Activated CD4-positive, CD25-positive, alpha-beta regulatory T cell treated with anti-CD3 and anti-CD28 coated beads, Interleukin-2, amount 50 U/mL, for 24 hours (primary cell): ENCODE measurements around the gene LRP10.
"Not testable (repeated sequence)": the region's sequence is repeated elsewhere in the genome, so short reads cannot be mapped to it uniquely, and the experiment has no call there.

Source experiments
- ATAC-seq, 2 donors: fragments of 150-1000 bp; cut with Tn5 transposase; one replicate each; pipeline ENCODE4 v1.10.0; 2021; ENCODE audit warnings: mild to moderate bottlenecking in 1 of 2, moderate library complexity in 1 of 2

LRP10 gene

DNA sequence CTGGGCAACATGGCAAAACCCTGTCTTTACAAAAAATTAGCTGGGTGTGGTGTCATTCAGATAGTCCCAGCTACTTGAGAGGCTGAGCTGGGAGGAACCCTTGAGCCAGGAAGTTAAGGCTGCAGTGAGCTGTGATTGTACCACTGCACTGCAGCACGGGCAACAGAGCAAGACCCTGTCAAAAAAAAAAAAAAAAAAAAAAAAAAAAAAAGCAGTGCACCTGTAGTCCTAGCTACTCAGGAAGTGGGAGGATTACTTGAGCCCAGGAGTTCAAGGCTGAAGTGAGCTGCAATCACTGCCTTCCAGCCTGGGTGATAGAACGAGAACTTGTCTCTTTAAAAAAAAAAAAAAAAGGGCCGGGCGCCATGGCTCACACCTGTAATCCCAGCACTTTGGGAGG is 17.1 kb downstream of the LRP10 start:
- ATAC-seq = no peak

DNA sequence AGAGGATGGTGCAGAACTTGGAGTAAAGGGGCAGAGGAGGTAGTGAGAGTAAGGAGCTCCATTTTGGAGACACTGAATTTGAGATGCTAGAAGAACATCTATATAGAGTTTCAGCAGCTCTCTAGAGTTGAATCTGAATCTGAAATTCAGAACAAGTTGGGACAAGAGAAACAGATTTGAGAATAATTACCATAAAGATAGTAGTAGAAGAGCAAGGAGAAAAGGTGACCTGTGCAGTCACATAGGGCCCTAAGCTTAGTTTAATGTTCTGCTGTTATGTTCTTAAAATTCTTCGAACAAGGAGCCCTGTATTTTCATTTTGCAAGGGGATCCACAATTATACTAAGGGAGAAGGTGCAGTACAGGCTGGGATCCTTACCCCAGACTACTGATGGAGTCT is 18.9 kb downstream of the LRP10 start:
- ATAC-seq = no peak

DNA sequence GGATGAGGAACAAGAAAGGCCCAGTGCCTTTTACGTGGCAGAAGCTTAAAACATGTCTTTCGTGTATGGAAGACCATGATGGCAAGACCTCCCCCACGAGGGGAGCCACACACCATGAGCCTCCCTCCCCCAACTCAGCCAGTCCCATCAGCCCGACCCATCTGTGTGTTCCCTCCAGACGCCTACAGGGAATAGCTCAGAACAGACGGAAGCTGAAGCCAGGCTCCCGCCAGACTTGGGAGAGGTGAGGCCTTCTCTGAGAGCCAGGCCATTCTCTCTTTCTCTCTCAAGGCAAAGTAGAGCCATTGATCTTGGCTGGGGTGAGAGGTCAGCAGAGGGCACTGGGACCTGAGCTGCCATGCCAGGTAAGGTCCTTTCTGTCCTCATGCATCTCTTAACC is 20.9 kb downstream of the LRP10 start:
- no peak for ATAC-seq

DNA sequence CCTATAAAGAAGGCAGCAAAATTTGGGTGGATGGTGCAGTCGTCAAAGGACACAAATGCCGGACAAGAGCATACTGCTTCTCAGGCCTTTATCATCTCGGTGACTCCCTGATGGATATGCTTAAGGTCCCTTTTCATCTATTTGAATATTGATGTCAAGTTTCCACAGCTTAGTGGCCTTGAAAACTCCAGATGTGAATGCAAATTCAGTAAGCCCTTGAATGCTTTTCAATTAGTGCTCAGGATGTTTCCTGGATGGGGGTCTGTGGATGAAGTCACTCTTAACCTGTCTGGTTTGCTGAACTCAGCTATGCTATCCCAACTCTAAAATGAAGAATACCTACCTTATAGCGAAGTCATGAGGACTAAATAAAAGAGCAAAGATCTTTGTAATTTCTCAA is 22.2 kb downstream of the LRP10 start:
- no peak for ATAC-seq

DNA sequence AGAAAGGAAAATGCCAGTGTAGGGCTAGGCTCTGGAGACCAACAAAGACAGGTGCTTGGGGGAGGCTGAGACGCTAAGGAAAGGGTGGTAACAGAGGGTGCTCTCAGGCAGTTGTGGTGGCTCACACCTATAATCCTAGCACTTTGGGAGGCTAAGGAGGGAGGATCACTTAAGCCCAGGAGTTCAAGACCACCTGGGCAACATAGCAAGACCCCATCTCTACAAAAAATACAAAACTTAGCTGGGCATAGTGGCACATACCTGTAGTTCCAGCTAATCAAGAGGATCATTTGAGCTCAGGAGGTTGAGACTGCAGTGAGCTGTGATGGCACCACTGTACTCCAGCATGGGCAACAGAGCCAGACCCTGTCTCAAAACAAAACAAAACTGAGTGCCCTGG is 23.9 kb downstream of the LRP10 start:
- no peak for ATAC-seq

DNA sequence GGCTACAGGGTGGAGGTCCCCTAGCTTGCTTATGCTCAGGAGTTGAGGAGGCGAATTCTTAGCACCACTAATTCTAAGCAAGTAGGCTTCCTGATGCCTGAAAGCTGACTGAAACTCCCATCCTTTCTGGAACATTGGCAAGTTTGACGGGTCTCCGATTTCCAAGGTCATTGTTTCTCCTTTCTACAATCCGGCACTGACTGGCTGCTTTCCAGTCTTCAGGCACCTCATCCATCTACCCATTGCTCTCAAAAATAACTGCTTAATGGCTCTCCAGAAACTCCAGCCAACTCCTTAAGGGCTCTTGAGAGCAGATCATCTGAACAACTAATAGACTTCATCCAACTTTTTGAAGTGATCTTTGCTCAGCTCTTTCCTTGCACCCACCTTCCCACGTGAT is 24.8 kb downstream of the LRP10 start:
- ATAC-seq = no peak

DNA sequence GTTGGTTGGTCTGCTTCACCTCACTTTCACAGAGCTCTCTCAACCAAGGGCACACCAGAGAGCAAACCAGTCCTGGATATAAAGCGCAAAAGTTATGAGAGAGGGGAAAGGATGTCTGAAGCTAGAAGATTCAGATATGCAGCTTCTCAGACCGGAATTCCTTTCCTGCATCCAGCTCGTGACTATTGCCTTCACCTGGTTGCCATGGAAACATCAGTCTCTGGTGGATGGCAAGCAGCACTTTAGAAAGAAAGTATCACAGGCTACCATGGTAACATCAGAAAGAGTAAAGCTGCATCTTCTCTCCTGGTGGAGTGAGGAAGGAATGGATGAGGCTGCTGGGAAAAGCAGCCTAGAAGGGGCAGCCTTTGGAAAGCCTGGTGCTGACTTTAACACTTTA is 25.2 kb downstream of the LRP10 start:
- no peak for ATAC-seq

DNA sequence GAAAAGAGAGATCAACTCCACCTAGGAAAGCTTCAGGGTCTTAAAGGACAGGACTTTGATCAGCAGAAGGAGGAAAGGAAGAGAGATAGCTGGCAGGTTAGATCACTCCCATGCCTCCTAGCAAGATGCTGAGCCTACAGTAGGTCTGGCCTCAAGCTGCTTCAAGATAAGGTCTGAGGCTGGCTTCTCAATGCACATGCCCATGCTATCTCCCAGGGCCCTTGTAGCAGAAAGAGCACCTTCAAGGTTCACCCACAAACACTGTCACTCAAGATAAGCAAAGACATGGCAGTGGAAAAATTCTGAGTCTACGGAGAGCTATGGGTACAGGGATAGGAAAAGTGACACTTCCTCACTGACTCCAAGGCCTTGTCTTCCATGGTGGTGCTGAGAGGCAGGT is 25.8 kb downstream of the LRP10 start:
- no peak for ATAC-seq

DNA sequence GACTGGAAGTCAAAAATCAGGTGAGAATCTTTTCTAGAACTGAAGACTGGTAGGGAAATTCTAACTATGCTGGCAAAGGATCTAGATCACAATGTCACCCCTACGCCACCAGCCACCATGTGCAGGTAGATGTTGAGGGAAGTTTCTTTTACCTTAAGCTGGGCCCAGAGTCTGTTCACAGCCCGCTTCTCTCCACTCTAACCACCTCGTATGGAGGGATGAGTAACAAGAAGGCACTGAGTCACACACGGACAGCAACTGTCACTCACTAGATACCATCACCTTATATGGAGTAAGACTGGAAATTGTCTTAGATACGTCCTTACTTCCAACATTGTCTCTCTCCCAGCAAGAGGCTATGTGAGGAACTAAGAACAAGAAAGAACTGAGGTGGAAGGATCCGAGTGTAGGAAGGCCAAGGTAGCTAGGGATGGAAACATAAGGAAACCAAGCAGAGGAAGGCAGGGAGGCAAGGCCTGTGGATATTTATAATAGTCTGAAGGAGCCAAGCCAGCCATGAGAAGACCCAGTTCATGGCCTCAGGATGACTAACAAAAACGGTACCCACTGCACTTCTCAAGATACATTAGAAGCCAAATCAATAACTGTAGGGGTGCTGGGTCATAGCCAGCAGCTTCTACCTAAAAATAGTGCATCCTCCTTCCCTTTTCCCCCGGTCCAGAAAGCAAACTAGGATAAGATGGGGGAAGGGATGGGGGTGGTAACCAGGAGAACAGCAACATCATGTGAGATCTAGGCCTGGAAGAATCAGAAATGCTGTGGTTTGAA is 27.0 kb downstream of the LRP10 start:
- peak; percentile 97 for ATAC-seq

DNA sequence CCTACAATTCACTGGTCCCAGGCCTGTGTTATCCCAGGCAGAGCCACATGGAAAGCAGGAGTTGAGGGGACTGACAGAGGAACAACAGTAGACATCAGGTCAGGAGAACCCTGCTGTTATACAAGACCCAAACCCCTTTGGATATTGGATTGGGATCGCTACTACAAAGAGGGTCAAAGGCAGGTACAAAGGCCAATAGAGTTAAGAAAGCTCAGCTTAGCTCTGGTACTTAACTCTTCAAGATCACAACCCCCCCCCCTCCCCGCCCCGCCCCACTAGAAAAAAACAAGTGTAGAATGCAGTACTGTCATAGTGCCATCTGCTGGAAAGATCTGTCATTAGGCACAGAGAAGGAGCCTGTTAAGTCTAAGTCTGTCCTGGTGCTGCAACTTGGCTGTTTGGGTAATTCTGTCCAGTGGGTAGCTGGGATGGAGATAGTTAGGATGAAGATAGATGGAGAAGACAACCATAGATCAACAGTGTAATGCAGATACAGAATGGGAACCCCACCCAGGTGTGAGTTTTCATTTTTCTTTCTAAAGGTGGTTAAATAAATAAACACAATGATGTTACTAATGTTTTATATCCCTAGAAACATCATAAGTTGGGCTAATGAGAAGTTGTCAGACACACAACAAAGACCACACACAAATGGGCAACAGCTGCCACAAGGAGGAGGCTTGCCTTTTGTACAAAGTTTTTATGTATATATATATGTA is 28.7 kb downstream of the LRP10 start:
- ATAC-seq = peak; percentile 42 to 46

DNA sequence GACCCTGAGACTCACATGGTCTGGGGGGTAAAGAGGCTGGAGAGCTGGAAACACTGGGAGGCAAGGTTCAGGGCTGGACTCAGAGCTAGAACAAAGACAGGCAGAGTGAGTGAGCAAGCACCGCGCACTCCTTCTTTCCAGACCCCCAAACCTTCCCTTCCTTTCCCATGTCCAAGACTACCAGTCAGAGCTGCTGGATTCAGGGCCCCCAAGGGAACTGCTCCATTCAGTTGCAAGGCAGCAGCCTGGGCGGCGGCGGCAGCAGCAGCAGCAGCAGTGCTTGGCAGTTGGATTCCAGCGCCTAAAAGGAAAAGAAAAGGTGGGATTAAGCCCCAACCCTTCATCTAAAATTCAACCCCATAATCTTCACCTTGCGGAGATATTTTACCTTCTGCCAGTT is 30.3 kb downstream of the LRP10 start:
- ATAC-seq = no peak

DNA sequence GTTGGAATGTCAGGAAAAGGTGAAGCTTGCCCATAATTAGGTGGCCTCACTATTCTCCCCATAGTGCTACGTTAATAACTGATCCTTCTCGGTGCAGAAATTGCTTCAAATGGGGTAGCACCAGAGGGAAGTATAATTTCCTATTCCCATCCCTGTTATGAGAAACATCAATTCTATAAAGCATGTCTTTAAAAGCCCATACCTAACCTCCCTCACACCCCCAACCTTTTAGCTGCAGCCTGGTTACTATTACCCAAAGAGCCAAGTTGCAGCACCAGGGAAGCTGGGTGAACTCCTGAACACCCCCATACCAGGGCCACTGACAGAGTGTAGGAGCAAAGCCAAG is 32.2 kb downstream of the LRP10 start:
- no peak for ATAC-seq

DNA sequence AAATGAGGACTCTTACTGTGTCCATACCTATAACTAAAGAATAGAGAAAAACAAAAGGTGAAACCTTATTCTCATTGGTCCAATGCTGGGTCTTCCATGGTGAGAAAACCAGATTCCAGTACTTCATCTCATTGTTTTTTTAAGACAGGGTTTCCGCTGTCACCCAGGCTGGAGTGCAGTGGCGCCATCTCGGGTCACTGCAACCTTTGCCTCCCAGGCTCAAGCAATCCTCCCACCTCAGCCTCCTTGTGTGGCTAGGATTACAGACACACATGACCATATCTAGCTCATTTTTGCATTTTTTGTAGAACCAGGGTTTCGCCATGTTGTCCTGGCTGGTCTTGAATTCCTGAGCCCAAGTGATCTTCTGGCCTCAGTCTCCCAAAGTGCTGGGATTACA is 34.1 kb downstream of the LRP10 start:
- ATAC-seq = no peak

DNA sequence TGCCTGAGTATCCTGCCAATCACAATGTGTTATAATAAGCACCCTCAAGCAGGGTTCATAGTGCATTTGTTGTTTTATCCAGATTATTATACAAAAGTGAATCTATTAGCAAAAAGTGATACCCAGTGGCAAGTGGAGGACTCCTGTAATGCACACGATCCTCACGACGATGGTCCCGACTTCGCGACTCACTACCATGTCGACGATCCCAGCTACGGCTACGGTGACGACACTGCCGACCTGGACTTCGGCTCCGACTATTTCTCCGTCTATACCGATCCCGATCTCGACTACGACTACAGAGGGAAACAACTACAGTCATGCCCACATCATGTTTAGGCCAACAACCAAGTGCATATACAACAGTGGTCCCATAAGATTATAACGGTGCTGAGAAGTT is 34.5 kb downstream of the LRP10 start:
- ATAC-seq = no peak

DNA sequence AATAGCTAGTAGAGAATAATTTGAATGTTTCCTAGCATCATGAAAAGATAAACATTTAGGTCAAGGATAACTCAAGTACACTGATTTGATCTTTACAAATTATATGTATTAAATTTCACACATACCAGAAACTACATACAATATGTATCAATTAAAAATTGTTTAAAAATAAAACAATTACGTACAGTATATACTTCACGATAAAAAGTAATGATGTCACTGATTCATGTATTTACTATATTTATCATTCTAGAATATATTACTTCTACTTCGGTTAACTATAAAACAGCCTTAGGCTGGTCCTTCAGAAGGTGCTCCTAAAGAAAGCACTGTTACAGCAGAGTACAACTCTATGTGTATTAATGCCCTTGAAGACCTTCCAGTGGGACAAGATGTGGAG is 35.9 kb downstream of the LRP10 start:
- ATAC-seq = no peak

DNA sequence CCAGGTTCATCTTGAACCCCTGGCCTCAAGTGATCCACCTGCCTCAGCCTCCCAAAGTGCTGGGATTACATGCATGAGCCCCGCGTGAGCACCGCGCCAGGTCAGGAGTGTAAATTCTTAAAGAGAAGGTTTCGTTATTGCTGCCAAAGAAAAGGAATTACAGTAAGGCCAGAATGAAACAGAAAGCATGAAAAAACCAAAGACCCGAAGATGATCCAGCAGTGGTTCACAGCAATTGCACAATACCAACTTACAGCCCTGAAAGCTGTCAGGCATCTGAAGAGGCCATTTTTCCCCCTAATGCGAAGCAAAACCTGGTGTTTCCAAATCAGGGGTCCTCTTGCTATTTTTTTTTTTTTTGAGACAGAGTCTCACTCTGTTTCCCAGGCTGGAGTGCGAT is 37.1 kb downstream of the LRP10 start:
- no peak for ATAC-seq

DNA sequence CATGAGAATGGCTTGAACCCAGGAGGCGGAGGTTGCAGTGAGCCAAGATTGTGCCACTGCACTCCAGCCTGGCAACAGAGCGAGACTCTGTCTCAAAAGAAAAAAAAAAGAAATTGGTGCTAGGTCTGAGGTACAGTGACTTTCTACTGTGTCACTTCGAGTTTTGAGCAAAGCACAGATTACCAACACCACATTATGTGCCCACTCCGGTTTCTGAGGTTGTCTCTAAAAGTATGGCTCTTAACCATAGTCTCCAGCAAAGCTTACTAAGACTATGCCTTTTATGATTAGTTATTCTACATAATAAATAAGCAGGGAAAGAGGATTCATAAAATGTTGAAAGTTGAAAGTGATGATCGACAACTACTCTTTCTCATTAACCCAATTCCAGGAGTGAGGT is 39.4 kb downstream of the LRP10 start:
- no peak for ATAC-seq

DNA sequence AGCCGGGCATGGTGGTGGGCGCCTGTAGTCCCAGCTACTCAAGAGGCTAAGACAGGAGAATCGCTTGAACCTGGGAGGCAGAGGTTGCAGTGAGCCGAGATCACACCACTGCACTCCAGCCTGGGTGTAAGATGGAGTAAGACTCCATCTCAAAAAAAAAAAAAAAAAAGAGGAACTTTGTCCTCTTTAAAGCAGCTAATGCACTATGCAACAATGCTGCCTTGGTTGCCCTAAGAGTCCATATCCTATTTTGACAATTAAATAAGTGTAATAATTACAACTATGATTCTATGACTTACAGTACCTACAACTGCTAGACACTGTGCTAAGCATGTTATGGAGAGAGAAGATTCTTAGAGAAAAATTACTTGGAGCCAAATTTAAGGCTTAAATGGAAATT is 43.3 kb downstream of the LRP10 start:
- ATAC-seq = not testable (repeated sequence)

DNA sequence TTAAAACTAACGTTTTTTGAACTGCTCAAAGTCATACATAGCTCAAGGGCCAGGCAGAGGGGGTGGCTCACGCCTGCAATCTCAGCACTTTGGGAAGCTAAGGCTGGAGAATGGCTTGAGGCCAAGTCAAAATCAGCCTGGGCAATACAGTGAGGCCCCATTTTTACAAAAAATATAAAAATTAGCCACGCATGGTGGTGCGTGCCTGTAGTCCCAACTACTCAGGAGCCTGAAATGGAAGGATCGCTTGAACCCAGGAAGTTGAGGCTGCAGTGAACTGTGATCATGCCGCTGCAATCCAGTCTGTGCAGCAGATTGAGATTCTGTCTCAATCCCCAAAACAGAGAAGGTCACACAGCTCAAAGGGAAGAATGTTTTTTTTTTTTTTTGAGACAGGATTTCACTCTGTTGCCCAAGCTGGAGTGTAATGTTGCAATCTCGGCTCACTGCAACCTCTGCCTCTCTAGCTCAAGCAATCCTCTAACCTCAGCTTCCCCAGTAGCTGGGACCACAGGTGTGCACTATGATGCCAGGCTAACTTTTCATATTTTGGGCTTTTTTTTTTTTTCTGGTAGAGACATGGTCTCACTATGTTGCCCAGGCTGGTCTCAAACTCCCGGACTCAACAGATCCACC is 44.5 kb downstream of the LRP10 start:
- no peak for ATAC-seq

DNA sequence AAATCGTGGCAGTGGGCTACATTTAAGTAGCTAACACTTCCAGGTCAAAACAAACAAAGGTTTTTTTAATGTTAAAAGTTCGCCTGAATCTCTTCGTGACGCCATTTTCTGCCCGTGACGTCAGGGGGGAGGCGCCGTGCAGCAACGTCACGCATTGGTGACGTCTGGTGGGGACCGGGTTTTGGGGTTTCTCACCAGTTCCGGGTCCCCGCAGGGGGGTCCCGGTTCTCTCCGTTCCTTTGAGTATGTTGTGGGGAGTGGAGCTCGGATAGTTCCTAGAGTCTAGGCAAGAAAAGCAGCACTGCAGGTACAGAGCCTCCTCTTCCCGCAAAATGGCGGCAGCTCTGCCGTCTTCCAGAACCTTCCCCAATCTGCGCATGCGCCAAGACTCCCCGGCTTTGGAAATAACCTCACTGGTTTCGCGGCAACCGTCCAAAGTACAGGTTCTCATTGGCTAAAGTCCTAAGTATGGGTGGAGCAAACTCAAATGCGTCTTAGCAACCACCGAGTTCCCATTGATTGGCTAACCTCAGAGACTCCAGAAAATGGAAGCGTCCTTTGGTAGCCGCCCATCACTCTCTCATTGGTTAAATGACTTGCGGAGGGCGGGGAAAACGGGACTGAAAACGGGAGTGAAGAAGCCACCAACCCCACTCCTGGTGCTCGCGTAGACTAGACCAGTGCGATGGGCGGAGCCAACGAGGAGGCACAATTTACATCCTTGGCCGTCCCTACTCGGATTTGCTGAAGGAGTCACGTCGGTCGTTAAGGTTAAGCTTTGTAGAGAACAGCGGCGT is 47.5 kb downstream of the LRP10 start, which contains the start of gene RBM23:
Gene RBM23 (minus strand): TSS at position 346 of the 797 bp plus-strand sequence.
- ATAC-seq = peak; percentile 95 to 96

DNA sequence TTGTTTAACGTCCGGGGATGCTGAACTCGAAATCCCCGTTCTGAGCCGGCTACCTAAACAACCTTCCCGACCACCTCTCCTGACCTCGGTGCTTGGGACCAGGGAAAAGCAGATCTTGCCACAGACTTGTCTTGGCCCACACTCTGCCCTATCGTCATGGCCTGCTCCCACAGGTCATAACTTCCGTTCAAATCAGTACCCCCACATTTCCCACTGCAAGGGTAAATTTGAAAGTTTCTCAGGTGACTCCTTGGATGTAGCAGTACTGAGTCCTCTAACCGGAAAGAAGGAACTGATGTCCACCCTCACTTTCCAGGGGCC is 48.0 kb downstream of the LRP10 start:
- ATAC-seq = peak in 1 of 2 donors; percentile 0

DNA sequence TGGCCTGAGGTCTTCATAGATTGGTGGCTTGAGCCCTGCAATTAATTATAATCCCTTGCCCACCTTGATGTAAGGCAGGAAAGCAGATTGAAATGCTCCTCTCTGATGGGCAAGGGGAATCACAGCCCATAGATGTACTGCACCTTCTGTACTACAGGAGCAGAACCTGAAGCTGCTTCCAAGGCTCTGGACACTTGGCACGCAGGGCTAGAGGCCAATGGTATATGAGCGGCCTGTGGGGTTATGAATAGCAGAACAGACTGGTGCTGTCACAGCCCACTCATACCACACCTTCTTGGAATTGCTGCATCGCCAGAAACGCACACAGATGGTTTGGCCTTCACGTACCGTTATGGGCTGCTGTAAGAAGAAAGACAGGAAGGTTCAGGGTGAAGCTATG is 49.2 kb downstream of the LRP10 start:
- no peak for ATAC-seq

DNA sequence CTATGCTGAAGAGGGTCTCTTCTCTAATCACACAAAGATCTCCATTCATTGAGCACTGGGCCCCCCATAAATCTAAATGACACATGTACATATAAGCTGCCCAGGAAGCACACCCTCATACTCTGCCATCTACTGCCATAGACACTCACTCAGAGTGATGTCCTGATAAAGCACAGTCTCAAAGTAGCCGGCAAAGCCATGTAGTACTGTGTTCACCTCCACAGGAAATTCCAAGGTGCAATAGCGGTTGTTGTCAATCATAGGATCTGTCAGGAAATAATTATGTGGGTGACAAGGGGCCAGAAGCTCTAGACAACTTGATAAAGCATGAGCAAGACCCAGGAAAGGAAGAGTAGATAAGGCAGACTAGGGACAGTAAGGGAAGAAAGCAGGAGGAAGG is 50.8 kb downstream of the LRP10 start:
- no peak for ATAC-seq
